OCI-LY7 (cell line): ENCODE measurements around the gene FSIP1.

Source experiments
- EZH2phosphoT487 ChIP-seq: fragments of 200-600 bp; sonication (generic); IDR thresholded peaks from 2 replicates; pipeline ENCODE4 v1.6.1; 2018; ENCODE audit warnings: low read depth, borderline replicate concordance, mild to moderate bottlenecking, mixed run types, antibody characterized with exemption, low read length, moderate library complexity, mixed read lengths
- TF ChIP-seq, protein P1 (sequence below): fragments of 200-600 bp; sonication (generic); conservative IDR thresholded peaks from 2 replicates; pipeline ENCODE4 v1.5.1; 2014; ENCODE audit warnings: mild to moderate bottlenecking, antibody characterized with exemption, low read length, moderate library complexity, mixed read lengths

DNA sequence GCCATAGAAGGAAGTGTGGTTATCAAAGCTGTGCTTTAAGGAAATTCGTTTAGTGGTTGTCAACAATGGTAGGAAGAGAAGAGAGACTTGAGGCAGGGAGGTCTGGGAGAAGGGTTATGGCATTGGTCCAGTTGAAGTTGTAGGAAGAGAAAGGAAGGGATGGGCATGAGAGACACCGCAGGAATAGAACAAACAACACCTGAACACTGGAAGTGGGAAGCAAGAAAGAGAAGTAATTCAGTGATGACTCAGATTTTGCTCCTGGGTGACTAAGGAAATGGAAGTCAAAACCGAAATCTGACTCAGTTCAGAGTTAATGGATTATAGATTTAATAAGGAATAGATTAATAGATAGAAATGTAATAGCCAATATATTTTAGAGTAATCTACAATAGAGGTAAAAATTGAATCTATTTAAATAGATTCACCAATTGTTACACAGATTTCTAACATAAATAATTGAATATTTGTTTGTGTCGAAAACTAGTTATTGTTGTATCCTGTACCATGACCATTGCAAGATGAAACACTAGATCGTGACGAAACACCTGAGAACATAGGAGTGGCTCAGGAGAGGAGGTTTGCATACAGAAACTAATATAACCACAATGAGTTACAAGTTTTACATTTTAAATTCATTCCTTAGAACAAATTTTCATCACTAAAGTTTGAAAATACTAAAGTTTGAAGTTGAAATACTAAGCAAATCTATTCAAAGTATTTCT is 165.7 kb downstream of the FSIP1 start:
- TF ChIP-seq, protein P1, sequence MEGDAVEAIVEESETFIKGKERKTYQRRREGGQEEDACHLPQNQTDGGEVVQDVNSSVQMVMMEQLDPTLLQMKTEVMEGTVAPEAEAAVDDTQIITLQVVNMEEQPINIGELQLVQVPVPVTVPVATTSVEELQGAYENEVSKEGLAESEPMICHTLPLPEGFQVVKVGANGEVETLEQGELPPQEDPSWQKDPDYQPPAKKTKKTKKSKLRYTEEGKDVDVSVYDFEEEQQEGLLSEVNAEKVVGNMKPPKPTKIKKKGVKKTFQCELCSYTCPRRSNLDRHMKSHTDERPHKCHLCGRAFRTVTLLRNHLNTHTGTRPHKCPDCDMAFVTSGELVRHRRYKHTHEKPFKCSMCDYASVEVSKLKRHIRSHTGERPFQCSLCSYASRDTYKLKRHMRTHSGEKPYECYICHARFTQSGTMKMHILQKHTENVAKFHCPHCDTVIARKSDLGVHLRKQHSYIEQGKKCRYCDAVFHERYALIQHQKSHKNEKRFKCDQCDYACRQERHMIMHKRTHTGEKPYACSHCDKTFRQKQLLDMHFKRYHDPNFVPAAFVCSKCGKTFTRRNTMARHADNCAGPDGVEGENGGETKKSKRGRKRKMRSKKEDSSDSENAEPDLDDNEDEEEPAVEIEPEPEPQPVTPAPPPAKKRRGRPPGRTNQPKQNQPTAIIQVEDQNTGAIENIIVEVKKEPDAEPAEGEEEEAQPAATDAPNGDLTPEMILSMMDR = no peak
- no peak for TF ChIP-seq EZH2phosphoT487
